H7 (cell line): ENCODE results near the gene MCM5. TPM values are rescaled to one million over a fixed set of nuclear protein-coding genes. Genes with fewer than 3 reads are reported as not detected.
A peak's percentile ranks its signal among the peaks of the same experiment; 100 is the strongest.

Experiments used
- DNase-seq: peaks from one replicate; pipeline ENCODE4 v3.0.0; 2012
- H3K27me3 ChIP-seq: 2 replicates; pipeline ENCODE4 v1.6.0; 2011; ENCODE audit warnings: mild to moderate bottlenecking, low read length; ENCODE audit not compliant: control insufficient read depth, insufficient read depth
- H3K36me3 ChIP-seq: replicated peaks from 2 replicates; pipeline ENCODE4 v1.5.1; 2011; ENCODE audit warnings: low read length; ENCODE audit not compliant: control insufficient read depth, insufficient read depth
- H3K4me3 ChIP-seq: 2 replicates; pipeline ENCODE4 v1.5.1; 2011; ENCODE audit warnings: low read depth, mild to moderate bottlenecking, control low read depth, low read length, moderate library complexity; ENCODE audit not compliant: insufficient read depth
- total RNA-seq: library from RNA; depleted of rRNA; stranded (reverse); fragments of >200 nt; shearing (Covaris generic); gene quantifications from 2 replicates; pipeline ENCODE4 v1.2.3, GENCODE V29; 2014

MCM5 gene
- total RNA-seq, 1 experiment from 2014 or later, result 322 TPM

GRCh38 chr22:35404176-35404575 lies 4.2 kb downstream of the MCM5 start:
- Histone ChIP-seq H3K36me3 (peaks cover 53% of the 10 kb centered on the region), H3K4me3 (no peak overlapping the region)
- DNase-seq, result no peak

DNA sequence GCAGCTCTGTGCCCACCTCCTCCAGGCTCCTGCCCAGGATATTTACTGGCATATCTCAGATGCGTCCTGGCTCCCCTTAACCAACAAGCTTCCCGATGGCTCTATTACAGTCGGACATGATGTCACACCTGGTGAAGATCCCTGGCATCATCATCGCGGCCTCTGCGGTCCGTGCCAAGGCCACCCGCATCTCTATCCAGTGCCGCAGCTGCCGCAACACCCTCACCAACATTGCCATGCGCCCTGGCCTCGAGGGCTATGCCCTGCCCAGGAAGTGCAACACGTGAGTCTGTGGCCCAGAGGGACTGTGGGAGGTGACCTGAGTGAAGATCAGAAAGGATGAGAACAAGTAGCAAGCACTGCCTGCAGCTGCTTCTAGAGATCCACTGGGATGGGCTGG lies 6.5 kb downstream of the MCM5 start:
- H3K4me3 ChIP-seq, result no peak overlapping the region
- H3K36me3 ChIP-seq, result peaks cover 68% of the 10 kb centered on the region

More at GRCh38 chr22:35404176-35404575, 4.2 kb downstream of the MCM5 start:
- no peaks in the 10 kb centered on the region for H3K27me3 ChIP-seq

DNA sequence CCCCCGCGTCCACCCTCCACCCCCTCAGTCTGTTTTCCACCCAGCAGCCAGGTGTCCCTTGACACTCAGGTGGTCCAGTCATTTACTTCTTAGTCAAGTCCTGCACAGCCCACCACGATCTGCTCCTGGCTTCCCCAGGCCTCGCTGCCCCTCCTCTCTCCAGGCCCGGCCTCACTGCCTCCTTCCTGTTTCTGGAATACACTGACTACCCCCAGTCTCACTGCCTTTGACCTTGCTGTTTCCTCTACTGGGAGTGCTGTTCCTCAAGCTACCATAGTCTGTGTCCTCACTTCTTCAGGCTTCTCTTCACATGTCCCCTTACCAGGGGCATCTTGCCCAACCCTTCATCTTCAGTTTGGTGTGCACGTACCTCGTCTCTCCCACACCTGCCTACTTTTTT lies 7.4 kb downstream of the MCM5 start:
- Histone ChIP-seq H3K4me3 (no peak overlapping the region), H3K27me3 (no peaks in the 10 kb centered on the region), H3K36me3 (peaks cover 71% of the 10 kb centered on the region)
- DNase-seq, result no peak

More for the DNA sequence above, 6.5 kb downstream of the MCM5 start:
- no peaks in the 10 kb centered on the region for H3K27me3 ChIP-seq
- no peak for DNase-seq

DNA sequence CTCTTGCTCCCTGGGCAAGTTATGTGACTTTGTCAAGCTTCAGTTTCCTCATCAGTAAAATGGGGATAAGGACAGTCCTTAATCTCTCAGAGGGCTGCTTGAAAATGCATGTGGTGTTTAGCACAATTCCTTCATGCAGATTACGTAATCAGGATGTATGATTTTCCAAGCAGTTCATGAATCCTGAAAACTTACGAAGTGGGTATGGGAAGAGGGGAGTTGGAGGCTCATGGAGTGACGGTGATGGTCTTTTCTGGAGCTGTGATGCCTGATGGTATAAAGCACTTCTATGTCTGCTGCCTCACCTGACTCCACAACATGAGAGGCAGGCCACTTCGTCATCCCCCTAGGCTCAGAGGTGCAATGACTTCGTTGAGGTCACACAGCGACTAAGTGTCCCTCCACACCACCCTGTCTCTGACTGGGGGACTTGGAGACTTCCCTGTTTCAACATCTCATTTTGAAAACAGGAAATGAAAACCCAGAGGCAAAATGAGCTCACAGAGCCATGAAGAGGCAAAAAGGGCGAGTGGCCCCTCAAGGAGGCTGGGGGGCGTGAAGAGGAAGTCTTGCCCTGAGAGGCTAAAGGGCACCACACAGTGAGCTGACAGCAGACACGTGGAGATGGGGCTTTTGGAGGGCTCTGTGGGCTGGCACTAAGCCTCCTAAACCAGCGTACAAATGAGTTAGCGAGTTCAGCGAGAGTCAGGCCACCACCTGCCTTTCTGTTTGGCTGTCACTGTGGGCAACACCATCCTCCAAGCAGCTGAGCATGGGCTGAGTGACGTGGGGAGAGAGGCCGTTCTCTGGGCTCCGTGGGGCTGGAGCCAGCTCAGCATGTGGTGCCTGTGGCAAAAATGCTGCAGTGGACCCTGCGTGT lies 10.1 kb downstream of the MCM5 start:
- Histone ChIP-seq H3K4me3 (no peak overlapping the region), H3K27me3 (no peaks in the 10 kb centered on the region), H3K36me3 (peaks cover 72% of the 10 kb centered on the region)
- no peak for DNase-seq

GRCh38 chr22:35410663-35411034 lies 10.7 kb downstream of the MCM5 start:
- peaks cover 77% of the 10 kb centered on the region for H3K36me3 ChIP-seq

DNA sequence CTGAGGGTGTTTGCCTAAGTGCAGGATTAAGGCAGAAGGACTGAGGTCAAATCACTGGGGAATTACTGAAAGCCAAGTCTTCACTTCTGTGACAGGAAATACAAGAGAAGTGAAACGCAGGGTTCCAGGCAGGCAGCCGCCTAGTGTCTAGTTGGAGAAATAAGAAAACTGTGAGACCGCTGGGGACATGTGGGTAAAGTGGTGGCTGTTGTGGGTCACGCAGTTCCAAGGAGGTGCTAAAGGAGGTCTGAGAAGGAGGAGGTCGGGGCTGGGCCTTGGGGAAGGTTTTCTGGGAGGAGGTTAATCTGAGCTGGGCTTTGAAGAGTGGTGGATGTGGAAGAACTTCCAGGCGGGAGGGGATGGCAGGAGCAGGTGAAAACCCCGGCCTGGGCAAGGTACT lies 11.2 kb downstream of the MCM5 start:
- no peak for DNase-seq
- Histone ChIP-seq H3K4me3 (no peak overlapping the region), H3K36me3 (peaks cover 78% of the 10 kb centered on the region), H3K27me3 (no peaks in the 10 kb centered on the region)

More at GRCh38 chr22:35410663-35411034, 10.7 kb downstream of the MCM5 start:
- Histone ChIP-seq H3K4me3 (no peak overlapping the region), H3K27me3 (no peaks in the 10 kb centered on the region)
- no peak for DNase-seq

DNA sequence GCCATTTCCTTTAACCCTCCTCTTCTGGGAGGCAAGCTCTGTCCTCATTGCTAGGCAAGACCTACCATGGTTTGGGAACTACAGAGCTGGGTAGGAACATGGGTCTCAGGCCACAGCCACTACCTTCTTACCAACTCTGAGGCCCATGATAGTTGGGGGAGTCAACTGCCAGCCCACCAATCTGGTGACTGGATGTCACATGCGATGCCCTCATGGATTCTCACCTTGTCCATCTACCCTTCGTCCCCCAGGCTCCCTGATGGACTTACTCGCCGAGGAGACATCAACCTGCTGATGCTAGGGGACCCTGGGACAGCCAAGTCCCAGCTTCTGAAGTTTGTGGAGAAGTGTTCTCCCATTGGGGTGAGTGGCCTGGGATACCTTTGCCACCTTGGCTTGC lies 13.7 kb downstream of the MCM5 start:
- Histone ChIP-seq H3K27me3 (no peaks in the 10 kb centered on the region), H3K36me3 (peaks cover 74% of the 10 kb centered on the region), H3K4me3 (no peak overlapping the region)
- DNase-seq, result no peak

DNA sequence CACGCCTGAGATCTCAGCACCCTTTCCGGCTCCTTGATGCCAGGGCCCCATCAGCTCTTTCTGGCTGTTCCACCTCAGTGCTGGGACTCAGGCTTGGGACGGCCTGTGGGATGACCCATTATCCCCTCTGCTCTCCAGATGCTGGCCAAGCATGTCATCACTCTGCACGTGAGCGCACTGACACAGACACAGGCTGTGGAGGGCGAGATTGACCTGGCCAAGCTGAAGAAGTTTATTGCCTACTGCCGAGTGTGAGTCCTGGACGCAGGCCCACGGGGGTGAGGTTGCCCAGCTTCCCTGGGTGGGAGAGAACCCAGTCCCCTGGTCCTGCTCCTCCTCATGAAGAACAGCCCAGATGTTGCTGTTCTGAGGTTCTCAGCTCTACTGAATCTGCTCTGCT lies 17.7 kb downstream of the MCM5 start:
- no peak overlapping the region for H3K4me3 ChIP-seq
- peaks cover 76% of the 10 kb centered on the region for H3K36me3 ChIP-seq
- no peaks in the 10 kb centered on the region for H3K27me3 ChIP-seq
- no peak for DNase-seq

- H3K27me3 ChIP-seq, result no peaks in the 10 kb centered on the region
- H3K36me3 ChIP-seq, result peaks cover 79% of the 10 kb centered on the region
- no peak overlapping the region for H3K4me3 ChIP-seq
- no peak for DNase-seq
These were observed 18.1 kb downstream of the MCM5 start for GRCh38 chr22:35418088-35418487.

GRCh38 chr22:35418731-35419130 lies 18.8 kb downstream of the MCM5 start:
- Histone ChIP-seq H3K27me3 (no peaks in the 10 kb centered on the region), H3K36me3 (peaks cover 76% of the 10 kb centered on the region), H3K4me3 (no peak overlapping the region)
- DNase-seq, result no peak

- no peak for DNase-seq
- no peaks in the 10 kb centered on the region for H3K27me3 ChIP-seq
- no peak overlapping the region for H3K4me3 ChIP-seq
- peaks cover 74% of the 10 kb centered on the region for H3K36me3 ChIP-seq
These were observed 19.8 kb downstream of the MCM5 start for GRCh38 chr22:35419756-35420155.

- H3K36me3 ChIP-seq, result peaks cover 70% of the 10 kb centered on the region
These were observed 21.2 kb downstream of the MCM5 start for GRCh38 chr22:35421121-35421520.

GRCh38 chr22:35422145-35422544 lies 22.2 kb downstream of the MCM5 start:
- Histone ChIP-seq H3K4me3 (no peak overlapping the region), H3K27me3 (no peaks in the 10 kb centered on the region), H3K36me3 (peaks cover 62% of the 10 kb centered on the region)
- no peak for DNase-seq

More at GRCh38 chr22:35421121-35421520, 21.2 kb downstream of the MCM5 start:
- peak; percentile 80 for DNase-seq
- Histone ChIP-seq H3K4me3 (no peak overlapping the region), H3K27me3 (no peaks in the 10 kb centered on the region)

DNA sequence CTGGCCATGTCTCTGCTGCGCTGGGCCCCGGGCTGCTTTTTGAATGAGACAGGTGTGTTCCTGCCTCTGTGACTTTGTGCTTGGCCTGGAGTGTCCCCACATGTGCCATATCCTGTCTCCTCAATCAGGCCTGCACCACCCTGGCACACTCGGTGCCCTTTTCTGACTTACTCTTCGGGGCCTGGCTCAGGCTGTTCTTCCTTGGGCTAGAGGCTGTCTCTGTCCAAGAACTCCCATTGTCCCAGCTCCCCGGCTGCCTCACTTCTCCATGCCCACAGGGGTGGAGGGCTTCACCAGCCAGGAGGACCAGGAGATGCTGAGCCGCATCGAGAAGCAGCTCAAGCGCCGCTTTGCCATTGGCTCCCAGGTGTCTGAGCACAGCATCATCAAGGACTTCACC lies 23.0 kb downstream of the MCM5 start:
- DNase-seq, result no peak
- H3K4me3 ChIP-seq, result no peak overlapping the region
- H3K27me3 ChIP-seq, result no peaks in the 10 kb centered on the region
- H3K36me3 ChIP-seq, result peaks cover 54% of the 10 kb centered on the region

DNA sequence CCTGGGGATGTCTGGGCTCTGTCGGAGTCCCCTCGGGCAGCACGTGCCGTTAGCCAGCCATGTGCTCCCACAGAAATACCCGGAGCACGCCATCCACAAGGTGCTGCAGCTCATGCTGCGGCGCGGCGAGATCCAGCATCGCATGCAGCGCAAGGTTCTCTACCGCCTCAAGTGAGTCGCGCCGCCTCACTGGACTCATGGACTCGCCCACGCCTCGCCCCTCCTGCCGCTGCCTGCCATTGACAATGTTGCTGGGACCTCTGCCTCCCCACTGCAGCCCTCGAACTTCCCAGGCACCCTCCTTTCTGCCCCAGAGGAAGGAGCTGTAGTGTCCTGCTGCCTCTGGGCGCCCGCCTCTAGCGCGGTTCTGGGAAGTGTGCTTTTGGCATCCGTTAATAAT lies 24.1 kb downstream of the MCM5 start:
- no peak for DNase-seq
- Histone ChIP-seq H3K36me3 (peaks cover 47% of the 10 kb centered on the region), H3K27me3 (no peaks in the 10 kb centered on the region), H3K4me3 (no peak overlapping the region)
